Measurements from ENCODE around the gene BEST3.
A peak's percentile ranks its signal among the peaks of the same experiment; 100 is the strongest.

BEST3 gene

DNA sequence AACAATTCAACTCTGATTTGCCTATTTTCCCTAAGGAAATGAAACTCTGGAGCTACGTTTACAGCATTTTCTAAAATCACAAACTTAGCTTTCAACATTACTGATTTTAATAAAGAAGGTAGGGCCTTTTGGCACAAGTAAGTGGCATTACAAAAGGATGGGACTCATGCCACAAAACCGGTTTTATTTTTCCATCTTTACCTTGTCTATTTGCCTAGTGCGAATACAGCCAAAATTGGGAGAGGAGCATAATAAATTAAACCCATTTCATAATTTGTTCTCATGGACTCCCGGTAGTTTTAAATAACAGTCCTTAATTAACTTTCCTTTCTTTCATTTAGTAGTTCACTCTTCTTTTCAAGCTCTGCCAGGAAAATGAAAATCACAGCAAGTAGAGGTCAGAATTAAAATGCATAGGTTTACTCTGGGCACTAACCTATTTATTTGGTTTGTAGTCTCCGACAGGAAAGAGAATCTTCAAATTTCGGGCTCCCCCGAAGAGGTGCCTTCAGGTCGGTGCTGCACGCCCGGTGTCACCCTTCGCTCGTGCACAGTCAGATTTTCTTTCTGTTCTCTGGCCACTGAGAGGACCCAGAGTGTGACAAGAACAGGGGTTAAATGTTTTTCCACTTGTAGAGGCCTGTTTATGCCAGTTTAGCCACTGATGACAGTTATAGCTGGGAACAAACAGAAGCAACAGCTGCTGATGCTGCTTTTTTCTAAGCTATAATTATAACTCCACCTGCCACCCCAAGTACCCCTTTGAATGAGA lies at the start of gene BEST3:
Gene BEST3 (minus strand): TSS at position 535 of the 772 bp plus-strand sequence. CDS start 1,505 bp downstream, outside the sequence.
- ChIA-PET POLR2A (no interaction called here), CTCF (no interaction called here)
- no peak for TF ChIP-seq SUZ12 (IDR thresholded peaks at IDR 0.05)
- no peak for TF ChIP-seq BHLHE40 (IDR thresholded peaks at IDR 0.05; ENCODE audit: borderline replicate concordance)
- no peak for TF ChIP-seq FOXA1 (IDR thresholded peaks at IDR 0.05)
- TF ChIP-seq NFRKB (IDR thresholded peaks at IDR 0.05), result no peak
- TF ChIP-seq CTBP1 (IDR thresholded peaks at IDR 0.05; ENCODE audit: borderline replicate concordance), result no peak
- no peak for TF ChIP-seq SP1 (IDR thresholded peaks at IDR 0.05)
- no peak for TF ChIP-seq FOXM1 (IDR thresholded peaks at IDR 0.05; ENCODE audit: borderline replicate concordance)
- no peak for TF ChIP-seq ARNT (IDR thresholded peaks at IDR 0.05)
- TF ChIP-seq ZNF384 (IDR thresholded peaks at IDR 0.05), result no peak
- TF ChIP-seq FOXK2 (IDR thresholded peaks at IDR 0.05), result no peak
- DNase-seq (ENCODE audit: extremely low spot score), result no peak

- ChIA-PET POLR2A (no interaction called here), CTCF (interaction anchor here (0.7 kb wide), 1 partner anchor 699 kb away, joined by 3 read pairs; no protein-coding TSS in a partner anchor)
- TF ChIP-seq BHLHE40 (IDR thresholded peaks at IDR 0.05; ENCODE audit: borderline replicate concordance) (no peak), FOXK2 (IDR thresholded peaks at IDR 0.05) (no peak), ARNT (IDR thresholded peaks at IDR 0.05) (no peak), LEF1 (IDR thresholded peaks at IDR 0.05; ENCODE audit: borderline replicate concordance) (no peak), SP1 (IDR thresholded peaks at IDR 0.05) (no peak), L3MBTL2 (conservative IDR thresholded peaks at IDR 0.05) (no peak), NFRKB (IDR thresholded peaks at IDR 0.05) (no peak), ZNF384 (IDR thresholded peaks at IDR 0.05) (no peak), TARDBP (IDR thresholded peaks at IDR 0.05) (no peak), CTBP1 (IDR thresholded peaks at IDR 0.05; ENCODE audit: borderline replicate concordance) (no peak)
- no peak for DNase-seq (ENCODE audit: extremely low spot score)
Observed at GRCh38 chr12:69744109-69744508, 45.0 kb upstream of the BEST3 start.

DNA sequence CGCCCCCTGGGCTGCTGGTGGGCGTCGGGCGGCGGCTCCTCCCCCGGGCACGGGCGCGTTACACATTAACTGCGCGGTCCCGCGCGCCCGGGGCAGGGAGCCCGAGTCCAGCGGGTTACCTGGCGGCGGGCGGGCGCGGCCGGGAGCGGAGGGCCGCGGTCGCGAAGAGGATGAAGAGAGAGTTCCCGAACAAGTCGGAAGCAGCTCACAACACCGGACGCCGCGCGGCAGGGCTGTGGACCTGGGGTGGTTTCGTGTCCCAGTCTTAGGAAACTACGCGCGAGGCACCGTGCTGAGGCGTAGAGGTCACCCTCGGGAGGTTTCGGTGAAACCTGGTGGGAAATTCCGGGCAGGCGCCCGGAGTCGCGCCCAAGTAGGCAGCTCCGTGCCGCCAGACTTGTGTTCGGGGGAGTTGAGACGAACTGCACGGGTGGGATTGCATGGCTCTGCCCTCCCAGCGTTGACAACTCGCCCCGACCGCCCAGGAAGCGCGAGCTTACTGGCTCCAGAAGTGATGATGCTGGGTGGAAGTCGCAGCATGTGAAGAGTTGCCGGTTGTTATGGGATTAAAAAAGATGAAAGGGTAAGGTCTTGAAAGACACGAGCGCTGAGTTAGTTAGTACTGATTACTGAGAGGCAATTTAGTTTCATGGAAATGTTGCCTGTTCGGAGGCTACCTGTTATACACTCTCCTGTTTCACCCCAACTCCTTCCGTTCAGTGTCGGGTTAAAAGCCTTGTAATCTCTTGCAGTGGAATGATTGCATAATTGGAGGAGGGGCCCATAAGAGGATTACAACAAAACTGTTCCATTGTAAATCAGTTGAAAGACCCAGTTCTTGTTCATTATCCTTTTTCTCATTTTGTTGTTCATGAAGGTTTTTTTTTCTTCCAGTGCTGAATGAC lies 40.4 kb upstream of the BEST3 start:
- POLR2A ChIA-PET, result interaction anchor here (0.6 to 1.1 kb wide), 3 partner anchors 13 to 154 kb away, joined by 3 to 4 read pairs (median 4); partner anchors contain the start of gene CCT2
- TF ChIP-seq FOXK2 (IDR thresholded peaks at IDR 0.05) (no peak), L3MBTL2 (conservative IDR thresholded peaks at IDR 0.05) (0 out of 2 replicates have a peak, but pooled peaks have one; percentile 20)
- DNase-seq (ENCODE audit: extremely low spot score), result peak; percentile 51
- CTCF ChIA-PET, result interaction anchor here (0.5 to 1.1 kb wide), 2 partner anchors 100 to 1923 kb away, joined by 3 read pairs; no protein-coding TSS in a partner anchor

DNA sequence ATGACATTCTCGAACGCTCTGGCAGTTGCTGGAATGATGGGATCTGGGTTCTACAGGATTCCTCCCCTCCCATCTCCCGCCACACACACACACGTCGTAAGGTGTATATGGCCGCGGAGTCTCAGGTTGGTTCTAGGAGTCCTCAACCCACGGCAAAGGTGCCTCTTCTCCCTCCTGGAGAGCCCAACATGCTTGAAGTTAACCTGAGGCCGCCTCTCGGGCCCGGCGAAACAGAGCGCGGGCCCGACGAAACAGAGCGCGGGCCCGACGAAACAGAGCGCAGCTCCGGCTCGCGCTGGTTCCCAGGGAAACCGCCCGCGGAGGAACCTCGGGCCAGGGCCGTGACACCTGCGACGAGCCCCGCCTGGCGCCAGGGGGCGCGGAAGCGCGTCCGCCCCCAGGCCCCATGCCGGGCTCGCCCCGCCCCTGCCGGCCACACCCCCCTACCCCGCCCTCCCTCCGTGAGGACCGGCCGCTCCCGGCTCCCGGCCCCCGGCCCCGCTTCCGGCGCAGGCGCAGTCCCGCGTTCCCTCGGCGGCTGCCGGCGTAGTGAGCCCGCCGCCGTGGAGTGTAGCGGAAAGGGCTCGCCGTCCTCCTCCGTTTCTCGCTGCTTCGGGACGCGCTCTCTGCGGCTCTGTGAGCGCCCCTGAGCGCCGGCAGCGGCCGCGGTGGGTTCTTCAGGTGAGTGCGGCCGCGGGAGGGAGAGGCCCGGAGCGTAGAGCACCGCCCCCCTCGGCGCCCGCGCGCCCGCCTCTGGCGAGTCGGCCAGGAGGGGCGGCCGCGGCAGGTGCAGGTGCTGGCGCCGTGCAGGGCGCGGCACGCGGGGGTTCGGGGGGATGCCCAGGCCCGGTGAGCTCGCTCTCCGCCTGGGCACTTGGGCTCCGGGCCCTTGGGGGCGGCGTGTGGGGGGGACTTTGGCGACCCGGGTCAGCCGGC lies 39.5 kb upstream of the BEST3 start, which contains the start of gene RAB3IP:
Gene RAB3IP (plus strand): TSS at position 510 of the 936 bp plus-strand sequence. CDS start 16,549 bp downstream, outside the sequence.
- DNase-seq (ENCODE audit: extremely low spot score), result peak; percentile 98
- ChIA-PET CTCF (interaction anchor here (0.5 to 1.1 kb wide), 3 partner anchors 99 to 1924 kb away, joined by 3 read pairs; no protein-coding TSS in a partner anchor), POLR2A (interaction anchor here (0.6 to 1.6 kb wide), 4 partner anchors 12 to 153 kb away, joined by 3 to 4 read pairs (median 4); partner anchors contain the start of gene CCT2)
- no peak for TF ChIP-seq SP1 (IDR thresholded peaks at IDR 0.05)
- TF ChIP-seq NFRKB (IDR thresholded peaks at IDR 0.05), result no peak
- TF ChIP-seq BHLHE40 (IDR thresholded peaks at IDR 0.05; ENCODE audit: borderline replicate concordance), result no peak
- TF ChIP-seq FOXA1 (IDR thresholded peaks at IDR 0.05), result no peak
- TF ChIP-seq ZNF384 (IDR thresholded peaks at IDR 0.05), result no peak
- TF ChIP-seq L3MBTL2 (conservative IDR thresholded peaks at IDR 0.05), result no peak; the same call in 1 of the 2 replicates
- no peak for TF ChIP-seq HDGF (IDR thresholded peaks at IDR 0.05; ENCODE audit: borderline replicate concordance)
- TF ChIP-seq ELF4 (IDR thresholded peaks at IDR 0.05), result no peak
- no peak for TF ChIP-seq FOXM1 (IDR thresholded peaks at IDR 0.05; ENCODE audit: borderline replicate concordance)
- TF ChIP-seq LEF1 (IDR thresholded peaks at IDR 0.05; ENCODE audit: borderline replicate concordance), result no peak
- TF ChIP-seq PKNOX1 (IDR thresholded peaks at IDR 0.05), result no peak
- no peak for TF ChIP-seq SUZ12 (IDR thresholded peaks at IDR 0.05)

DNA sequence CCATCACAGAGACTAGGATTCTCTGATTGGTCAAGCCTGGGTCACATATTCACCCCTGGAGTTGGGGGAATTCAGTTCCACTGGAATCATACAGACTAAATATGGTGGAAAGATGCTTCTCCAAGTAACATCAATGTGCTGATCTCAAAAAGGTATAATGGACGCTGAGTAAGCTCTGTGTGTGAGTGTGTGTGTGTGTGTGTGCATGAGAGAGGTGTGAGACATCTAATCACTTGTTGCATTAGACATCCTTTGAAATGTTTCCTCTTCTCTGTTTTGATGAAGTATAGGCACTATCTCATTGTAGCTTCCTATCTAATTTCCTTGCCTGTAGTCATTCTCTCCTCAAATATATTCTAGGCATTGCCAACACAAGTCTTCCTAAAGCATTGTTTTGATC lies 34.5 kb upstream of the BEST3 start:
- CTCF ChIA-PET, result no interaction called here
- no peak for DNase-seq (ENCODE audit: extremely low spot score)
- POLR2A ChIA-PET, result no interaction called here
- no peak for TF ChIP-seq SUZ12 (IDR thresholded peaks at IDR 0.05)

DNA sequence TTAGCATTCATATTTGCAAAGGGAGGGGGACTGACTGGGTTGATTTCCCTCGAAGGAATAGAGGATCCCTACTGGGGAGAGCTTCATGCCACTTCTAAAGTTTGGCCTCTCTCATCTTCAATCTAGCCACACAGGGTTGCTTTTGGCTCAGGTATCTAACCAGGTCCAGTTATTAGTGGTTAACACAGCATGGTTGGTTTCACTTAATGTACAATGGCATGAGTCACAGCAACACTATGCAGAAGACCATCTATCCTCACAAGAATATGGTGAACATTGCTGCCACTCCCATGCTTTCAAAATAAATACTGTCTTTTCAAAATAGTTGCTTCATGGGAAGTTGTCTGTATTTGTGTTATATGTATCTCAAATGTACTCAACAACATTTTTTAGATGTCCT lies 33.0 kb upstream of the BEST3 start:
- TF ChIP-seq FOXM1 (IDR thresholded peaks at IDR 0.05; ENCODE audit: borderline replicate concordance), result no peak
- TF ChIP-seq HDGF (IDR thresholded peaks at IDR 0.05; ENCODE audit: borderline replicate concordance), result no peak
- no peak for TF ChIP-seq L3MBTL2 (conservative IDR thresholded peaks at IDR 0.05)
- TF ChIP-seq ELF4 (IDR thresholded peaks at IDR 0.05), result no peak
- no peak for TF ChIP-seq ZNF384 (IDR thresholded peaks at IDR 0.05)
- TF ChIP-seq TARDBP (IDR thresholded peaks at IDR 0.05), result no peak
- no peak for TF ChIP-seq PKNOX1 (IDR thresholded peaks at IDR 0.05)
- no peak for TF ChIP-seq FOXK2 (IDR thresholded peaks at IDR 0.05)
- no peak for TF ChIP-seq SP1 (IDR thresholded peaks at IDR 0.05)
- ChIA-PET POLR2A (no interaction called here), CTCF (no interaction called here)
- DNase-seq (ENCODE audit: extremely low spot score), result no peak
